Transverse colon (tissue), 4 donors: ENCODE data around the gene METTL13. TPM values are rescaled to one million over a fixed set of nuclear protein-coding genes. Genes with fewer than 3 reads are reported as not detected.

Source experiments
- DNase-seq: peaks from one replicate; pipeline ENCODE4 v3.0.0-alpha.2; 2019
- H3K27ac ChIP-seq, 4 donors: fragments of 200-600 bp; sonication (generic); 2 replicates each; pipeline ENCODE4 v1.5.1; 2016 to 2018; ENCODE audit warnings: inconsistent platforms in 4 of 4
- H3K27me3 ChIP-seq: fragments of 200-600 bp; sonication (generic); 2 replicates; pipeline ENCODE4 v1.5.1; 2017; ENCODE audit warnings: inconsistent platforms
- H3K36me3 ChIP-seq, 4 donors: fragments of 200-600 bp; sonication (generic); 2 replicates each; pipeline ENCODE4 v1.5.1; 2017 to 2019; ENCODE audit warnings: inconsistent platforms in 4 of 4
- H3K4me1 ChIP-seq, 4 donors: fragments of 200-600 bp; sonication (generic); 2 replicates each; pipeline ENCODE4 v1.5.1; 2017 to 2020; ENCODE audit warnings: inconsistent platforms in 4 of 4
- H3K4me3 ChIP-seq, 4 donors: fragments of 200-600 bp; sonication (generic); 1 replicate in 1 of 4; 2 replicates in 3 of 4; pipeline versions ENCODE4 v1.5.1 to v1.6.1; 2017 to 2019; ENCODE audit warnings: inconsistent platforms in 4 of 4
- H3K9me3 ChIP-seq, 2 donors: fragments of 200-600 bp; sonication (generic); 2 replicates each; pipeline ENCODE4 v1.5.1; 2017 to 2019; ENCODE audit warnings: inconsistent platforms in 2 of 2
- CTCF ChIP-seq, 5 experiments: fragments of 200-600 bp in 3 of 5; fragments of 450-650 bp in 2 of 5; sonication (generic) in 3 of 5; IDR thresholded peaks; 1 replicate in 2 of 5; 2 replicates in 3 of 5; pipeline ENCODE4 v1.5.1; 2016 to 2017; ENCODE audit warnings: antibody characterized with exemption in 5 of 5, inconsistent platforms in 3 of 5, mild to moderate bottlenecking in 2 of 5, moderate library complexity in 1 of 5
- EP300 ChIP-seq: sonication (generic); formaldehyde crosslinking; IDR thresholded peaks from one replicate; pipeline ENCODE4 v1.6.1; 2017; ENCODE audit warnings: antibody characterized with exemption, low read depth
- POLR2A ChIP-seq: fragments of 450-650 bp; IDR thresholded peaks from one replicate; pipeline ENCODE4 v1.6.1; 2016; ENCODE audit warnings: antibody characterized with exemption, mild to moderate bottlenecking, moderate library complexity
- POLR2AphosphoS5 ChIP-seq, 3 donors: sonication (generic); formaldehyde crosslinking; IDR thresholded peaks; one replicate each; pipeline ENCODE4 v1.6.1; 2016; ENCODE audit warnings: antibody characterized with exemption in 3 of 3
- WGBS, 2 donors: methylation state at CpG; one replicate each; pipeline ENCODE4 v1.1.5; 2018; ENCODE audit warnings: low coverage in 1 of 2; 5-methylcytosine and 5-hydroxymethylcytosine counted together
- in situ Hi-C, 4 donors: fragments of 200-750 bp; cut with MboI; loops; one replicate each; pipeline versions ENCODE4 v1.15.0 to v1.15.1; 2017; ENCODE audit warnings: low sequenced_read_pairs in 3 of 4, low pct_ligation_motif_present in 1 of 4, low pct_unique_long_range_greater_than_20kb in 1 of 4
- intact Hi-C: fragments of 100-400 bp; cut with DNase I; formaldehyde crosslinking; loops from one replicate; pipeline ENCODE4 v1.15.1; 2023; ENCODE audit warnings: low total_unique reads
- total RNA-seq, 4 donors: library from RNA; depleted of rRNA; stranded (reverse); fragments of >200 nt; gene quantifications; one replicate each; pipeline ENCODE4 v1.1.0, GENCODE V29; 2016

METTL13 gene
- 10 to 100 TPM; 10.5 to 80.8 (median 25.8) TPM for total RNA-seq

DNA sequence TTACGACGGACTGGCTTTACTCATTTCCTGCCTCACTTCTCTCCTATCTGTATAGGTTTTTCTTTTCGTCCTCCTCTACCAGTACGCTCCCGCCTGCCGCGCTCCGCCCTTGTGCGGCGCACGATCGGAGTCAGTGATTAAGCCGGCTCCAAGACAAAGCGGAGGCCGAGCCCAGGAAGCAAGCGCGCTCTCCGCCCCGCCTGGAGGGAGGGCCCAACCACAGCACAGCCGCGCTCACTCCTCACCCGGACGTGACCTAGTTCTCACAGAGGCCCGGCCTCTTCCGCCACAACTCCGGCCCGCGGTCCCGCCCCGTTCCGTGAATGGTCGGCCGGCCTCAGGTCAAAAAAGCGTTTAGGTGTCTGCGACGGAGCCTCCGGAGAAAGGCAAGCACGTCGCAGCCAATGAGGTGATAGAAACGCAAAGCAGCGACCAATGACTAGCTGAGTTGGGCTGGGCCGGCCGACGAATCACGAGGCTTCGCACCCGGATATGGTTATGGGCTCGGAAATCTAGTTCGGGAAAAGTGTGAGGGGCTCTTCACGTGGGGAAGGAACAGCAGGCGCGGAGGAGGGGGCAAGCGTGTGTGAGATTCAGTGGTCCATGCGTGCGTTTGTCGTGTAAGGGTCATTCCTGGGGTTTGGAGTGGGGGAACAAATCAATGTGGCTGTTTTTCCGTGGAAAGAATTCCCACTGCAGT is at the start of gene METTL13:
Gene METTL13 (plus strand): TSS at position 485 of the 700 bp plus-strand sequence. CDS start 308 bp downstream, outside the sequence.
- DNase-seq: peak; percentile 99
- Histone ChIP-seq H3K27ac (peak within 1 kb of the TSS; percentile 89 to 98 (median 91)), H3K27me3 (no peaks in the 10 kb centered on the region), H3K4me3 (peak within 1 kb of the TSS; percentile 64 to 78 (median 64)), H3K9me3 (no peaks in the 10 kb centered on the region), H3K4me1 (peaks cover 9 to 40% (median 22%) of the 10 kb centered on the region in 4 donors), H3K36me3 (peaks cover 0 to 8% (median 3%) of the 10 kb centered on the region in 4 donors)
- in situ Hi-C loops (loop anchor here in 1 of 4 donors (25.0 kb wide), 1 partner anchor 656 kb away; the partner anchor contains the start of gene PIGC), intact Hi-C loops (loop anchor here (2.0 to 10.0 kb wide), 2 partner anchors 39 to 137 kb away; partner anchors contain the start of gene VAMP4)
- TF ChIP-seq POLR2AphosphoS5 (IDR thresholded peaks at IDR 0.05) (peak; percentile 97 to 98 (median 98)), CTCF (IDR thresholded peaks at IDR 0.05) (no peak), POLR2A (peak; percentile 95)
- WGBS, 2 donors: 1% methylated on average over 57 of the region's 57 CpGs; no CpG with 5 or more reads in 1 of the 2 donors

DNA sequence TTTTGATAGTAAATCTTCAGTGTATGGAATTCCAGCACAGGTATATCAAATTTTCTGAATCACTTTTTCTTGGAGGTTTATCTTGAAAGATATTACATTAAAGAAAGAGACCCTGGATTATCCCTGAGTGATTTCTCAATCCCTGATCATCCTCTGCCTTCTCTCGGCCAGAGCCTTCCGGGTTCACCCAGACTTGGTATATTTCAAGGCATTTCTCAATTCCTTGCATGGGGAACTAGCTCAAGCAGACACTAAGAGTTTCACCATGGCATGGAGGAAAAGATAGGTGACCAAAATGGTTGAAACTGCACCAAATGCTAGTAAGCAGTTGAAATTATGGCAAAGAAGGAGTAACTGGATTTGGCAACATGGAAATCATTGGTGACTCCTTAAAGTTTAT is 45.3 kb upstream of the METTL13 start:
- H3K4me1 ChIP-seq: peaks cover 0 to 19% (median 6%) of the 10 kb centered on the region in 4 donors
- no peaks in the 10 kb centered on the region for H3K9me3 ChIP-seq
- in situ Hi-C loops: no loop called here
- 78 to 93% methylated on average over 2 of the region's 2 CpGs for WGBS, 2 donors
- no peak for TF ChIP-seq EP300
- no peak for DNase-seq
- H3K36me3 ChIP-seq: peaks cover 0 to 24% (median 9%) of the 10 kb centered on the region in 4 donors
- H3K27ac ChIP-seq: no peak overlapping the region
- H3K27me3 ChIP-seq: no peaks in the 10 kb centered on the region
- H3K4me3 ChIP-seq: no peak overlapping the region
- intact Hi-C loops: no loop called here

DNA sequence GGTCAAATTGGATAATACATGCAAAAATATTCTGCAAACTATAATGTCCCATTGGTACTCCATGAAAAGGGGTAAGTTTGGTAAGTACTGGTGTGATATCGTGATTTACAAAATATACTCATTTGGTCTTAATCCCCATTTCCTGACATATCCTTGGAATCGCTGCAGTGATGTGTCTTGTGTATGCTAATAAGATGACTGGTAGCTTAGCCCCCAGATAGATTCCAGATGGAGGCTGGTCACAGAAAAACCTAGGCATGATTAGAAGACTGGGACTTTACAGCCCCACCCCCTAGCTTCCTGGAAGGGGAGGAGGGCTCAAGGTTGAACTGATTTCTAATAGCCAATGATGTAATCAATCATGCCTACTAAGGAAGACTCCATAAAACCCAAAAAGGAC is 42.5 kb upstream of the METTL13 start:
- no peaks in the 10 kb centered on the region for H3K27me3 ChIP-seq
- in situ Hi-C loops (no loop called here), intact Hi-C loops (no loop called here)
- no peak overlapping the region for H3K27ac ChIP-seq
- no peak for DNase-seq
- 81 to 90% methylated on average over 2 of the region's 2 CpGs for WGBS, 2 donors
- peaks cover 10 to 32% (median 14%) of the 10 kb centered on the region in 4 donors for H3K4me1 ChIP-seq
- TF ChIP-seq POLR2AphosphoS5 (IDR thresholded peaks at IDR 0.05): no peak
- no peak for TF ChIP-seq EP300
- TF ChIP-seq CTCF (IDR thresholded peaks at IDR 0.05): no peak
- no peak for TF ChIP-seq POLR2A
- no peaks in the 10 kb centered on the region for H3K9me3 ChIP-seq
- H3K4me3 ChIP-seq: no peak overlapping the region
- peaks cover 0 to 24% (median 9%) of the 10 kb centered on the region in 4 donors for H3K36me3 ChIP-seq

GRCh38 chr1:171739656-171740055 is 41.8 kb upstream of the METTL13 start:
- WGBS, 2 donors: 79 to 80% methylated on average over 2 of the region's 2 CpGs
- TF ChIP-seq POLR2AphosphoS5 (IDR thresholded peaks at IDR 0.05): no peak
- no peak for TF ChIP-seq EP300
- H3K36me3 ChIP-seq: peaks cover 0 to 24% (median 9%) of the 10 kb centered on the region in 4 donors
- peaks cover 10 to 34% (median 15%) of the 10 kb centered on the region in 4 donors for H3K4me1 ChIP-seq
- no peaks in the 10 kb centered on the region for H3K27me3 ChIP-seq
- in situ Hi-C loops: no loop called here
- H3K27ac ChIP-seq: no peak overlapping the region
- no peak overlapping the region for H3K4me3 ChIP-seq
- intact Hi-C loops: no loop called here
- no peak for DNase-seq
- H3K9me3 ChIP-seq: no peaks in the 10 kb centered on the region

DNA sequence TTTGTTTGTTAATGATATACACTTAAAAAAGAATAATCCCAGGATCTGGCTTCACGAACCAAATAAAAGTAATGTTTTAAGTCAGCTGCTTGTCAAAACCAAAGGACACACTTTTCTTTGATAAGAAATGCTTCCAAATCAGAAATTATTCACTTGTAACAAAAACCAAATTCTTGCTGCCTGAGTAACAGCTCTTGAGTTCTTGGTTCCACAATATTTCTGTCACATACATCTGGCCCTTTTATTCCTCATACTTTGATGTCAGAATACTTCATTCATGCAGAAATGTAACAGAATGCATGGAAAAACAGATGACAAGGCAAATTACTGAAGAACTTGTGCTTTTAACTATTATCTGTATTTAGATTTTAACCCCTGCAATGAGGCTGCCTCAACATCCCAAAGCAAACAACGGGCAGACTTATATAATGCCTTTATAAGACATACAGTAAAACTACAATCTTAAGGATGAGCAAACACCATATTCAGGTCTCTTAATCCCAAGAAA is 41.0 kb upstream of the METTL13 start:
- intact Hi-C loops: no loop called here
- TF ChIP-seq EP300: no peak
- no peak for TF ChIP-seq CTCF (IDR thresholded peaks at IDR 0.05)
- TF ChIP-seq POLR2A: no peak
- no peak for TF ChIP-seq POLR2AphosphoS5 (IDR thresholded peaks at IDR 0.05)
- no peak for DNase-seq
- WGBS, 2 donors: 73 to 76% methylated on average over 1 to 2 of the region's 2 CpGs
- Histone ChIP-seq H3K27ac (peak overlapping the region in 2 of 4 donors; percentile 90 to 97), H3K36me3 (peaks cover 0 to 24% (median 9%) of the 10 kb centered on the region in 4 donors), H3K4me3 (no peak overlapping the region), H3K9me3 (no peaks in the 10 kb centered on the region), H3K27me3 (no peaks in the 10 kb centered on the region), H3K4me1 (peaks cover 10 to 34% (median 15%) of the 10 kb centered on the region in 4 donors)
- in situ Hi-C loops: no loop called here
